Measurements from ENCODE around the gene DBR1. TPM values are rescaled to one million over a fixed set of nuclear protein-coding genes. Genes with fewer than 3 reads are reported as not detected.

The DBR1 gene
- total and polyA plus RNA-seq, 4 donors = 3.2 to 11.0 (median 5.6) TPM

- no peak for TF ChIP-seq RXRA (IDR thresholded peaks at IDR 0.05)
- no peak for TF ChIP-seq FOXA2 (IDR thresholded peaks at IDR 0.05)
These were observed 11.5 kb upstream of the DBR1 start (continued) for GRCh38 chr3:138186221-138186620.

GRCh38 chr3:138184994-138185393 is 10.3 kb upstream of the DBR1 start:
- Histone ChIP-seq H3K27me3 (ENCODE audit: control insufficient read depth in 4 of 4, insufficient read depth in 4 of 4, low read length in 3 of 4) (no peaks in the 10 kb centered on the region), H3K36me3 (ENCODE audit: control insufficient read depth in 4 of 4, insufficient read depth in 3 of 4, low read depth in 1 of 4, low read length in 3 of 4) (no peaks in the 10 kb centered on the region), H3K4me3 (ENCODE audit: low read depth in 1 of 3, low read length in 3 of 3) (no peak overlapping the region), H3K27ac (ENCODE audit: low read depth in 1 of 2, low read length in 2 of 2) (no peak overlapping the region), H3K4me1 (ENCODE audit: control insufficient read depth in 4 of 4, insufficient read depth in 4 of 4, low read length in 3 of 4) (peaks cover 0 to 21% (median 16%) of the 10 kb centered on the region in 4 donors), H3K9me3 (ENCODE audit: control insufficient read depth in 4 of 4, low read length in 3 of 4) (no peaks in the 10 kb centered on the region), H3K9ac (ENCODE audit: low read depth in 1 of 2, low read length in 2 of 2) (no peak overlapping the region)
- WGBS = 52% methylated on average over 3 of the region's 3 CpGs
- TF ChIP-seq FOXA2 (IDR thresholded peaks at IDR 0.05) (no peak), NR2F2 (IDR thresholded peaks at IDR 0.05) (no peak), FOXA1 (IDR thresholded peaks at IDR 0.05) (no peak), EGR1 (IDR thresholded peaks at IDR 0.05; ENCODE audit: low read depth in 2 of 2) (no peak), RXRA (IDR thresholded peaks at IDR 0.05) (no peak), CTCF (IDR thresholded peaks at IDR 0.05; ENCODE audit: low read depth, low read length, missing input control) (no peak)
- no peak for DNase-seq (ENCODE audit: low spot score)

- no peak overlapping the region for H3K27ac ChIP-seq (ENCODE audit: low read depth in 1 of 2, low read length in 2 of 2)
- no peak overlapping the region for H3K4me3 ChIP-seq (ENCODE audit: low read depth in 1 of 3, low read length in 3 of 3)
- no peaks in the 10 kb centered on the region for H3K27me3 ChIP-seq (ENCODE audit: control insufficient read depth in 4 of 4, insufficient read depth in 4 of 4, low read length in 3 of 4)
- H3K9me3 ChIP-seq (ENCODE audit: control insufficient read depth in 4 of 4, low read length in 3 of 4) = no peaks in the 10 kb centered on the region
- no peaks in the 10 kb centered on the region for H3K4me1 ChIP-seq (ENCODE audit: control insufficient read depth in 4 of 4, insufficient read depth in 4 of 4, low read length in 3 of 4)
- no peak overlapping the region for H3K9ac ChIP-seq (ENCODE audit: low read depth in 1 of 2, low read length in 2 of 2)
- DNase-seq (ENCODE audit: low spot score) = no peak
- WGBS = 5% methylated on average over 2 of the region's 2 CpGs
- H3K36me3 ChIP-seq (ENCODE audit: control insufficient read depth in 4 of 4, insufficient read depth in 3 of 4, low read depth in 1 of 4, low read length in 3 of 4) = no peaks in the 10 kb centered on the region
- TF ChIP-seq GABPA (IDR thresholded peaks at IDR 0.05 in 1 of 2, conservative IDR thresholded peaks at IDR 0.05 in 1 of 2) (no peak), CTCF (IDR thresholded peaks at IDR 0.05; ENCODE audit: low read depth, low read length, missing input control) (peak; percentile 42), HNF4G (IDR thresholded peaks at IDR 0.05) (no peak), NR2F2 (IDR thresholded peaks at IDR 0.05) (no peak), ATF3 (IDR thresholded peaks at IDR 0.05) (no peak), RAD21 (IDR thresholded peaks at IDR 0.05) (peak; percentile 84 to 87)
These were observed 5.8 kb upstream of the DBR1 start for GRCh38 chr3:138180375-138181029.

Measured in liver (tissue), 9 donors.